GM10248 (cell line): ENCODE measurements around the gene AHNAK2.

Source experiments
- CTCF ChIA-PET: fragments of 300-600 bp; sonication (Branson Sonifier 250); formaldehyde crosslinking; extraction: SDS; loops from one replicate; lab custom pipeline; 2021; ENCODE audit warnings: antibody characterized with exemption; lab: Yijun Ruan, JAX
- POLR2A ChIA-PET: fragments of 350-650 bp; sonication (Branson Sonifier 250); formaldehyde crosslinking; extraction: SDS; loops from one replicate; lab custom pipeline; 2020; ENCODE audit warnings: antibody characterized with exemption; lab: Yijun Ruan, JAX
- DNase-seq: peaks from one replicate; pipeline ENCODE4 v3.0.0; 2012; ENCODE audit errors: extremely low spot score
- CTCF ChIP-seq: IDR thresholded peaks from 2 replicates; pipeline ENCODE4 v1.5.1; 2012; ENCODE audit warnings: mild to moderate bottlenecking, low read depth; ENCODE audit errors: extremely low read depth, missing control alignments, control extremely low read depth

AHNAK2 gene

DNA sequence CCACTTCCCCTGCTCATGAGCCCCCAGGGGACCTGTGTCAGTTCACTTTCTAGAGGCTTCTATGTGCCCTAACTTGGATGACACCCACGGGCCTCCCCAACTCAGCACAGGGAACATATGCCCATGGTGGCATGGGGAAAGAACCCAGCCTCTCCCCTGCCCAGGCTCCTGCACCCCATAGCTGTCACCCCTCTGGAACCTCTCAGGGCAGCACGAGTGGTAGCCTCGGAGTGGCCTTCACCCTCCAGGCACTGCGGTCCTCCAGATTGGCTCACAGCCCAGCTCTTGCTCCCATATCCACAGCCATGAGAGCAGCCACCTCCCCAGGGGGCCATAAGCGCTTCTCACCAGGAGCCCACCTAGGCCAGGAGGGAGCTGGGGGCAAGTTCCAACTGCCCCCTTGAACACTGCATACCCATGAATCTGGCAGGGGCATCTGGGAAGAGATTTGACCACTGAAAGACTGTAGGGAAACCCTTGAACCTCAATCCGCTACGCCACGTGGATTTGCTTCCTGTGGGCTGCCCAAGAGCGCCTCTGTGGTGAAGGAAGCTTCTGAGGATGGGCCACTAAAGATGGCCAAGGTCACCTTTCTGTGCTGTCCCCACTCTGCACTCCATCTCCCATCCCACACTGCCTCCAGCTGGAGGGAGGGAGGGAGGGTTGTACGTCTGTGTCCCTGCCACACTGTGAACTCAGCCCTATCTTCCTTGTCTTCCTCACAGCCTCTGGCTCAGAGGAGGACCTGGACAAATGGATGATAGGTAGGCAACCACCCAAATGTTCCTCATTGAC lies 41.6 kb downstream of the AHNAK2 start:
- POLR2A ChIA-PET, result interaction anchor here (0.6 kb wide), 1 partner anchor 16 kb away, joined by 4 read pairs; no protein-coding TSS in a partner anchor
- CTCF ChIA-PET, result interaction anchor here (0.9 to 4.4 kb wide), 6 partner anchors 10 to 109 kb away, joined by 3 to 18 read pairs (median 6); no protein-coding TSS in a partner anchor
- no peak for TF ChIP-seq CTCF
- peak; percentile 18 for DNase-seq

DNA sequence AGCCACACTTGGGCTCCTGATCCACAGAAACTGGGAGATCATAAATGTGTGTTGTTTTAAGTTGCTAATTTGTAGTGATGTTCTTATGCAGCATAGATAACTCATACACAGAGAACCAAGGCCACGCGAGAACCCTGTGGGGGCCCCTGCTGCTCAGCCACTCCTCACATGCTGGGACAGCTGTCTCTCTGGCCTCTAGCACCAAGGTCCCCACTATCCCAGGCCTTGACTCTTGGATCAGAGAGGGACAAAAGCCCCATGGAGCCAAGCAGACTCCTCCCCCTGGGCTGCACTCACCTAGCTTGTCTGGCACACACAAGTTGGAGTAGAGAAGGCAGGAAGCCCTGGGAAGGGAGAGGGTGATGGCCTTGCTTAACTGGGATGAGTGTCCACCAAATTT lies 42.2 kb downstream of the AHNAK2 start:
- TF ChIP-seq CTCF, result no peak
- ChIA-PET POLR2A (no interaction called here), CTCF (interaction anchor here (0.9 to 4.4 kb wide), 8 partner anchors 10 to 110 kb away, joined by 3 to 18 read pairs (median 6); partner anchors contain the start of gene PLD4)

GRCh38 chr14:104935026-104935650 lies 43.0 kb downstream of the AHNAK2 start:
- CTCF ChIA-PET, result interaction anchor here (0.7 to 4.4 kb wide), 6 partner anchors 11 to 110 kb away, joined by 3 to 18 read pairs (median 10); partner anchors contain the start of gene PLD4

More for the DNA sequence above, 42.2 kb downstream of the AHNAK2 start:
- peak; percentile 9 for DNase-seq

DNA sequence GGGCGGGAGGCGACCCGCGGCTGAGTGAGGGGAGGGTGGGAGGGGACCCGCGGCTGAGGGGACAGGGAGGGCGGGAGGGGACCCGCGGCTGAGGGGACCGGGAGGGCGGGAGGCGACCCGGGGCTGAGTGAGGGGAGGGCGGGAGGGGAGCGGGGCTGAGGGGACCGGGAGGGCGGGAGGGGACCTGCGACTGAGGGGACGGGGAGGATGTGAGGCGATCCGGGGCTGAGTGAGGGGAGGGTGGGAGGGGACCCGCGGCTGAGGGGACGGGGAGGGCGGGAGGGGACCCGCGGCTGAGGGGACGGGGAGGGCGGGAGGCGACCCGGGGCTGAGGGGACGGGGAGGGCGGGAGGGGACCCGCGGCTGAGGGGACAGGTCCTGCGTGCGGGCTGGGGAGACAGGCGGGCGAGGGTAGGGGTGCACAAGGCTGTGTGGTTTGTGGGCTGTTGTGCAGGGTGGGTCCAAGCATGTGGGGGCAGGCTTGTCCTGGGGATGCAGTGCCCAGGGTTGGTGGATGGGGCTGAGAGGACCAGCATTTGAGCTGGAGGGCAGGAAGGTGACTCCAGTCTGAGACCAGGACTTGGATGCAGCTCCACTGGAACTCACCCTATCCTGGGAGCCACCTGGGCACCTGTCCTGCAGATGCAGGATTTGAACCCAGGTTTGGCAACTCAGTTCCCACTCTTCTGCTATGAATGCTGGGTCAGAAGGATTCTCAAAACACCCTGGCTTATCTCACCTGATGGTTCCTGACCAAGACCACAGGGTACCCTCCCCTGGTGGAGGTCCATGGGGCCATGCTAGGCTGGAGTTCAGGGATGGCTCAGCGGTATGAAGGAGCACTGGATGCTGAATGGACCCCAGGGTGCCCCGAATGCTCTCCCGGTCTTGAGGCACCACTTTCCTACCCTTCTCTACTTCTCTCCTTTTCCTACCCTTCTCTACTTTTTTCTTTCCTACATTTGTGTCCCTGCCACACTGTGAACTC lies 44.1 kb downstream of the AHNAK2 start:
- ChIA-PET POLR2A (interaction anchor here (0.5 to 0.9 kb wide), 2 partner anchors 127 to 495 kb away, joined by 3 to 5 read pairs; no protein-coding TSS in a partner anchor), CTCF (interaction anchor here (0.7 to 4.4 kb wide), 7 partner anchors 10 to 112 kb away, joined by 3 to 18 read pairs (median 6); partner anchors contain the start of gene PLD4)
- peak; percentile 28 for DNase-seq
- no peak for TF ChIP-seq CTCF

More at GRCh38 chr14:104935026-104935650, 43.0 kb downstream of the AHNAK2 start:
- TF ChIP-seq CTCF, result no peak
- peak; percentile 9 for DNase-seq
- POLR2A ChIA-PET, result interaction anchor here (0.9 kb wide), 1 partner anchor 126 kb away, joined by 3 read pairs; no protein-coding TSS in a partner anchor

GRCh38 chr14:104932676-104933631 lies 45.2 kb downstream of the AHNAK2 start:
- POLR2A ChIA-PET, result interaction anchor here (0.5 kb wide), 1 partner anchor 496 kb away, joined by 5 read pairs; no protein-coding TSS in a partner anchor
- CTCF ChIA-PET, result interaction anchor here (0.7 to 3.9 kb wide), 4 partner anchors 9 to 486 kb away, joined by 3 to 17 read pairs (median 3); partner anchors contain the start of gene PLD4
- peak; percentile 91 for DNase-seq
- TF ChIP-seq CTCF, result peak; percentile 90
